ENCODE measurements around the gene TCF12.

The TCF12 gene

GRCh38 chr15:57306944-57307411 is 388.5 kb downstream of the TCF12 start:
- no peak for DNase-seq

DNA sequence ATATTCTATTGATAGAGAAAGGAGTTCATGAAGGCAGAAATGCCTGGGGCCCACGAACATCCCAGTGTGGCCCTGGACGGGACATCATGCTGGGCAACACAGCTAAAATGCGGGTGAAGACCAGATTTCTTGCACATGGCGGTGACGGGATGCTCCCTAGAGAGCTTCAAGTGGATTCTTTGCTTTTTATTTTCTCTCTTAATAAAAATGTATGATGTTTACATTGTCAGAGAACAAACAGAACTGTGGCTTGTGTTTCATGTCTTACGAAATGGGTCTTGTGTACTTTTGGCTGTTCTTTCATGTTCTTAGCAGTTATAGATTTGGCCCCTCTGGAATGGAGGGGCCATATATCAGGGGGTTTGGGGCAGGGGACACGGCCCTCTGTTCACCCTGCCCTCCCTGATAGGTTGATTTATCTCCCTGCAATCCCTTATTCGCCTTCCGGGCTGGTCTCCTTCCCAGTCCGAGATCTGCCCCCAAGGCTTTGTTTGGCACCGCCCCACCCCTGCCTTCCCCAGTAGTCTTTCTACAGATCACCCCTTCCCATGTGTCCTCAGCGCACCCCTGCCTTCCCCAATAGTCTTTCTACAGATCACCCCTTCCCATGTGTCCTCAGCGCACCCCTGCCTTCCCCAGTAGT is 389.2 kb downstream of the TCF12 start:
- DNase-seq, result no peak

DNA sequence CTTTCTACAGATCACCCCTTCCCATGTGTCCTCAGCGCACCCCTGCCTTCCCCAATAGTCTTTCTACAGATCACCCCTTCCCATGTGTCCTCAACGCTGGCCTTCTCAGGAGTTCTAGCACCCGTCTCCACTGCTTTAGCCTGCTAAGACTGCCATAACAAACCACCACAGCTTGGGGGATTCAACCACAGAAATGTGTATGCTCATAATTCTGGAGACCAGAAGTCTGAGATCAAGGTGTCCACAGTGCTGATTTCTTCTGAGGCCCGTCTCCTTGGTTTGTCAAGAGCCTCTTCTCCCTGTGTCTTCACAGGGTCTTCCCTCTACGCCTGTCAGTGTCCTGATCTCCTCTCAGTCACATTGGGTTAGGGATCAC is 389.7 kb downstream of the TCF12 start:
- DNase-seq, result no peak

- no peak for DNase-seq
Measured at GRCh38 chr15:57309856-57310760, 391.7 kb downstream of the TCF12 start.

DNA sequence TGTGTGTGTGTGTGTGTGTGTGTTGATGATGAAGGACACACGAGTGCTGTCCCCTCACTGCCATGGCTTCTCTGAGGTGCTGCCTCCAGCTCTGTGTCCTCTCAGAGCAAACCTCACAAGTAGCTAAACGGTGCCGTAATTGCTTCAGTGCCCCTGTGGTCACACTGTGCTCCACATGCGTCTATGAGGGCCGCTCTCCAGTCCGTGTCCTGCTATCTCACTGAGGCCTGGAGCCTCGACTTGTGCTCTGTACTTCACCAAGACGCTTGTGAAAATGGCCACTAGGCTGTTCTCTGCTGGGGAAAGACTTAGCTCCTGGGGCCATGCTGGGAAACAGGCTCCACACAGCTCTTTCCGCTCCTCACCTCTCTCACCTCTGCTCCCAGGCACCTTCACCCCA is 392.4 kb downstream of the TCF12 start:
- DNase-seq, result no peak

- no peak for DNase-seq
Measured at GRCh38 chr15:57312006-57312317, 393.5 kb downstream of the TCF12 start.

DNA sequence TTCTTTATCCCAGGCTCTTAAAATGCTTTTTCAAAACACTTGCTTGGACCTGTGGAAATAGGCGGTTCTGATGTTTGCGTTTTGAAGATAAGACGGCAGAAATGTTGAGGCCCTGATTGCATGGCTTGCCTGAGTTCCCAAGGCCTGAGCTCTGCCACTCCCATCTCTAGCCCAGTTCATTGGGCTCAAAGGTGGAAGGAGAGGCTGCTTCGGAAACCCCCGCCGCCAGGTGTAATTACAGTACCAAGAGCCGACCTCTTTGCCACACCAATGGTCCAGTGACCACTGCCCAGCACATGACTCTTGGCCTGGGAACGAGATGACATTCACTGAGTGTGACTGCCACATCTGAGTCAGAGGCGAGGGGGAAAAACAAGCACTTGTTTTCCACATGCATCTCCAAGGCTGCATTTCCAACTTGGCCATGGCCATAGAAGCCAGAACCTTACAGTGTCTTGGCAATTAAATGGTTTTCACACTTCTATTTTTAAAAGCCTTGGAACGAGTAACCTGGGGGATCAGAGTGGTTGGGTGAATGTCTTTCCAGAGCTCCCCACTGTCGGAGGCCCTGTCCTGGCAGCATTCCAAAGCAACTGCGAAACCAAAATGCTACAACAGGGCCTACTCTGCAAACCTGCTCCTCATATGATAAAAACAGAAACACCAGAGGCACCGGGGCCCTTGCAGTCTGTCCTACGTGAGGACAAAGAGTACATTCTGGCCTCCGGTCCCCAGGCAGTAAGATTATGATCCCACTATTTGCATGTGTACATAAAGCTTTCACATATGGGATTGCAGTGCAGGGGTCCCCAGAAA is 394.1 kb downstream of the TCF12 start:
- no peak for DNase-seq

GRCh38 chr15:57313134-57313483 is 394.7 kb downstream of the TCF12 start:
- DNase-seq, result no peak

DNA sequence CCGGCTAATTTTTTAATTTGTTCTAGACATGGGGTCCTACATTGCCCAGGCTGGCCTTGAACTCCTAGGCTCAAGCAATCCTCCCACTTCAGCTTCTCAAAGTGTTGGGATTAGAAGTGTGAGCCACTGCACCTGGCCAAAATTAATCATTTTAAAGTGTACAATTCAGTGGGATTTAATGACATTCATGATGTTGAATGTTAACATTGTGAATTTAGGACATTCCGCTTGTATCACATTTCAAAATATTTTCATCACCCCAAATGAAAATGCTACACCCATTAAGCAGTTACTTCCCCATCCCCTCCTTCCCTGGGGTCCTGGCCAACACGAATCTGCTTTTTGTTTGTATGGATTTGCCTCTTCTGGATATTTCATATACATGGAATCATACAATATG is 395.8 kb downstream of the TCF12 start:
- no peak for DNase-seq

GRCh38 chr15:57316451-57316850 is 398.0 kb downstream of the TCF12 start:
- no peak for DNase-seq

DNA sequence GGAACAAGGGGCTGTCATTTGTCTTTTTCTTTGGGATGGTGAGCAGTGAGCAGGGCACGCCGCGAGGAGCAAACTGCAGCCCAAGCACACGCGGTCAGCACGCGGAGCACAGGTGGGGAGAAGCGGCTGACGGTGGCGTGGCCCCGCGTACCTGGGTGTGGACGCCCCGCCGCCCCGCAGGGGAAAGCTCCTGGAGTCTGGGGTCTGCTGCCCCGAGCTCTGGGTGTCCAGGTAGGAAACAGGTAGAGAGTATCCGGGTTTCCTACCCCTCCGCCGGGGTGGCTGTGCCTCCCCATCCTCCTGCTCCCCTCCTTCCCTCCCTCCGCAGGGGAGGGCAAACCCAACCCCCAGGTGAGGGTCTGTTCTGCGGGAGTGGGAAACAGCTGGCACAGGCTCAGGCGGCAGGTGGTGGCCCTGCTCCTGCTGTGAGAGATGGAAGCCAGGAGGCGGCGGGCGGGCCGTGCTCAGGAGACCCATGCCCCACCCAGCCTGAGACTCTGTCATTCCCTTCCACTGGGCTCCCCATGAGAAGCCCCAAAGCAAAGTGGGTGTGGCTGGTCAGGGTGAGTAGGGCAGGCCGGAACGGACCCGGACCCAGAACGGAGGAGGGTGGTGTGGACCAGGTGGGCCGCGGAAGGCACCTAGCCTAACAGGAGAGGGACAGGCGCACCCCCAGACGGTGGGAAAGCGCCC is 400.9 kb downstream of the TCF12 start:
- DNase-seq, result peak; percentile 53

DNA sequence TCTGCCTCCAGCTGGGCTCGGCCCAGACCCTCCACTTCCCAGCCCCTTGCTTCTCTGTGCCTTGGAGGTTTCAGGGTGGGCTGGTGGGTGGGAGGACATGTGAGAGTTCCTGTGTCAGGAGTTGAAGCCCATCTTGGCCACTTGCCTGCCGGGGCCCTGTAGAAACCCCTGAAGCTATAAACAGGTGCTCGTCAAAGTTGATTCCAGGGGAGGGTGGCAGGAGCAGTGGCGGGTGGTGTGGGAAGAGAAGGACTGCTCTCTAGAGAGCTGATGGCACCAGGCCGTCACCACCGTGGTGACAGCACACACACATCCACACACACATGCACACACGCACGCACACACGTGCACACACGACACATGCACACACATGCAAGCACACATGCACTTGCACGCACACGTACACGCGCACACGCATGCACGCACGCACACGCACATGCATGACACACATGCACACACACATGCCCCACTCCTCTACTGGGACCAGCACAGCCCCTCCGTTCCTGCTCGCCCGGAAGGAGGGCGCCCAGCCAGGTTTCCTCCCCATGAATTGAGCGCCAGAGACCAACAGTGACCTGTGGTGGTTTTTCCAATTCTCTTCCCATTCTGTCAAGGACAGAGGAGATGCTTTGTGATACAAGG is 401.6 kb downstream of the TCF12 start:
- no peak for DNase-seq

DNA sequence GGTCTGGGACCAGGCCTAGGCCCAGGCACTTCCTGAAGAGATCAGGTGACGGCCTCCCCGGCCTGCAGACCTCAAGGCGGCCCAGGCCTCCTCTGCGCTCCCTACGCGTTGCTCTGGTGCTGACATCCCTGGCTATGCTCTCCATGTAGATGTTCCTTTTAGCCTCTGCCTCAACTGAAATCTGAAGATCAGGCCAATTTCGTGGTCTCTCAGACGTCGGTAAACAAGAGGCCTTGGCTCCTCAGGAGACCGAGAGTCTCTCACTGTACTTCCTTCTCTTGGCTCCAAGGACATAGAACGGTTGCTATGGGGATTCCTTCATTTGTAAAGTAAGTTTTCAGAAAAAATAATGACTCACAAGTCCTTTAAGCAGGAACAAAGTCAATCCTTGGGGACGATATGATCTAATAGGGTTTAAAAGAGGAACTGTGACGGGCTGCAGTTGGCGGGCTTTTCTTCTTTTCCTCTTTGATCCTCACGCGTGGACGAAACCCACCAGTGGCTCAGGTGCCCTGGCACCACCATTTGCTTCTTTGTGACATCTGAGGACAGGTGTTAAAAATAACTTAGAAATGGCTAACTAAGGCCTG is 402.3 kb downstream of the TCF12 start:
- no peak for DNase-seq

DNA sequence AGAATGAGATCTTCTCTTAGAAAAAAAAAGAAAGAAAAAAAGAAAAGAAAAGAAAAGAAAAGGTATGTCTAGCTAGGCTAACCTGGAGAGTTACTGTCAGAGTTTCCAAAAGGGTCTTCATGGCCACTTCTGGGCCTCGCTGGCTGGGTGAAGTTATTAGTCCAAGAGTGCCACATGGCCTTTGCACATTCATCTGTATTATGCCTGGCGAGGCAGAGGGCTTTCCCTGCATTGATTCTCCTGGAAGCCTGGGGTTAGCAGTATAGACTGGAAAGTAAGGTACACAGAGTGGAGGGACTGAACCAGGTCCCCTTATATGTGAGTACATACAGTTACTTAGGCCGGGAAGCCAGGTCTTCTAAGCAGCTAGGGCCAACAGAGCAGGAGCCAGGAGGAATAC is 403.0 kb downstream of the TCF12 start:
- no peak for DNase-seq

DNA sequence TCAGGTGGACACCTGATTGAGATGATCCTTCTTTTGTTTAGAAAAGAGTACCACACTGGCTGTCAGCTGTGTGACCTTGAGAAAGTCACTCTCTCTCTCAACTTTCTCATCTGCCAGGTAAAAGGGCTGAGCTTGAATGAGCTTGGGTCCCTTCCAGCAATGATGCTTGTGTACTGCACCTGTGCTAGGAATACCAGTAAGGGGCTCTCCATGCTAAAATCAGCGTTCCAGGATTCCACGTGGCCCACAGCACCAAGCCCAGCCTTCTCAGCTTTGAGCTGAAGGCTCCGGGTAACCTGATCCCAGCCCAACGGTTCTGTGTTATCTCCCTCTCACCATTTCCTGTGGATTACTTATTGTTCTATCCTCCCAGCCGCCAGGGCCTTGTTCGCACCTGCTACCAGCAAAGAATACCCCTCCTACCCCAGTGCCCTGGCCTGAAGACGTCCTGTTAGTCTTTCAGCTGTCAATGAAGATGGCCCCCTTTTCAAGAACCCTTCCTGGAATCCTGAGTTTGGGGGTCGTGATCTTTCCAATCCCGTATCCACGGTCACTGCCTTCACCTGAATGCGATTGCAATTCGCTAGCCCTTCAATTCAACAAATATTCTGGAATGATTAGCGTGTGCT is 403.6 kb downstream of the TCF12 start:
- peak; percentile 89 for DNase-seq

DNA sequence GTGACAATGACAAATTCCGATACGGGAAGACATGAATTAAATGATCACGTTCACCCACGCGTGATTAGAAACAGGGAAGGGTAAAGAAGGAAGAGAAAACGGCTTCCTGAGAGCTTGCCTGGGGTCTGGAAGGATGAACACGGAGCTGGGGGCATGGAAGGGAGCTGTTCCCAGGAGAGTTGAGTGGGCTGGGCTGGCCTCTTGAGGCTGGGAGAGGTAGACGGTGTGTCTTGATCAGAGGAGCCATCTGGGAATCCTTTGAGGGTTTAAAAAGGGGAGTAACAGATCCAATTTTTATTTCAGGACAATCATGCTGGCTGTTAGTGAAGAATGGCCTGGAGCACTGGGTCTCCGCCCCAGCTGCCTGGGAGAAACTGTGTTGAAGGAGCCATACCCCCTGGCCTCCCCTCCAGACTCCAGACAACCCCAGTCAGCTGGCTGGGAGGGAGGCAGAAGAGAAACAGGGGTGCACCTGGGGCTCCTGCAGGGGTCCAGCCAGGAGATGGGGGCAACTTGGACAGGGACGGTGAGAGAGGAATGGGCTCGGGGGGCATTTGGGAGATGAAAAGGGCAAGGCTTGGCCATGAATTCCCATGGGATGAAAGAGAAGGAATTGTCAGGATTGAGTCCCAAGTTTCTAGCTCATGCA is 404.3 kb downstream of the TCF12 start:
- DNase-seq, result peak; percentile 59

GRCh38 chr15:57323299-57323805 is 404.9 kb downstream of the TCF12 start:
- DNase-seq, result no peak

- no peak for DNase-seq
Measured at GRCh38 chr15:57323806-57324589, 405.6 kb downstream of the TCF12 start.

DNA sequence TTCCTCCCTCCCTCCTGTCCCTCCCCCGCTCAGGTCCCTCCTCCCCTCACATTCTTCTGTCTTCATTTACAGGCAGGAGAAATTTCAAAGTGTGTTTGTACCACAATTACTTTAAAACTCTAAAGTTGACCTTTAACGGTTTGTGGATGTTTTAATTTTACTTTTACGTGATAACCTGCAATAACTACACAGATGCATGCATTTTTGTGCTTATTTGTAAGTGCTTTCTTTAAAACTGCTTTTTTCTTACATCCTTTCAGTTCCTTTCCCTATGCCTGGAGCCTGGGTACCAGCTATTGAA is 406.1 kb downstream of the TCF12 start:
- no peak for DNase-seq

GRCh38 chr15:57324944-57325679 is 406.7 kb downstream of the TCF12 start:
- DNase-seq, result no peak
